DOHH2 (cell line): ENCODE data around the gene TAB3.

Experiments
- H3F3A ChIP-seq: fragments of 200-600 bp; sonication (generic), shearing (Covaris generic); 2 replicates; pipeline ENCODE4 v1.6.0; 2016; ENCODE audit warnings: antibody characterized with exemption, mild to moderate bottlenecking; ENCODE audit not compliant: control insufficient read depth, insufficient read depth
- H3K27ac ChIP-seq: fragments of 200-600 bp; sonication (generic); 2 replicates; pipeline ENCODE4 v1.5.1; 2014; ENCODE audit warnings: low read depth, mild to moderate bottlenecking, low read length, moderate library complexity
- H3K27me3 ChIP-seq: fragments of 200-600 bp; sonication (generic); 2 replicates; pipeline ENCODE4 v1.6.1; 2014; ENCODE audit warnings: mild to moderate bottlenecking, low read length, mixed read lengths; ENCODE audit not compliant: control insufficient read depth
- H3K36me3 ChIP-seq: fragments of 200-600 bp; sonication (generic); 2 replicates; pipeline ENCODE4 v1.6.1; 2014; ENCODE audit warnings: mild to moderate bottlenecking, low read length, moderate library complexity, mixed read lengths; ENCODE audit not compliant: control insufficient read depth
- H3K4me1 ChIP-seq: fragments of 200-600 bp; sonication (generic); 2 replicates; pipeline ENCODE4 v1.6.1; 2014; ENCODE audit warnings: mild to moderate bottlenecking, low read length, mixed read lengths; ENCODE audit not compliant: control insufficient read depth
- H3K4me2 ChIP-seq: fragments of 200-600 bp; sonication (generic); 2 replicates; pipeline ENCODE4 v1.6.0; 2014; ENCODE audit warnings: mild to moderate bottlenecking, low read length, moderate library complexity
- H3K4me3 ChIP-seq: fragments of 200-600 bp; sonication (generic); 2 replicates; pipeline ENCODE4 v1.5.1; 2014; ENCODE audit warnings: mild to moderate bottlenecking, low read length, mixed read lengths
- H3K79me2 ChIP-seq: fragments of 200-600 bp; sonication (generic); 2 replicates; pipeline ENCODE4 v1.6.1; 2014; ENCODE audit warnings: mild to moderate bottlenecking, low read length, mixed read lengths; ENCODE audit not compliant: control insufficient read depth
- H3K9me2 ChIP-seq: fragments of 200-600 bp; sonication (generic); replicated peaks from 2 replicates; pipeline ENCODE4 v1.6.1; 2014; ENCODE audit warnings: mild to moderate bottlenecking, low read length, mixed read lengths; ENCODE audit not compliant: control insufficient read depth
- H3K9me3 ChIP-seq: fragments of 200-600 bp; sonication (generic); 2 replicates; pipeline ENCODE4 v1.6.1; 2014; ENCODE audit warnings: antibody characterized with exemption, low read length, mixed read lengths; ENCODE audit not compliant: control insufficient read depth, insufficient read depth
- H4K20me1 ChIP-seq: fragments of 200-600 bp; sonication (generic); 2 replicates; pipeline ENCODE4 v1.6.0; 2014; ENCODE audit warnings: low read depth, mild to moderate bottlenecking, antibody characterized with exemption, low read length, moderate library complexity; ENCODE audit not compliant: control insufficient read depth, insufficient read depth
- EZH2phosphoT487 ChIP-seq: fragments of 200-600 bp; sonication (generic); IDR thresholded peaks from 2 replicates; pipeline ENCODE4 v1.6.1; 2017; ENCODE audit warnings: borderline replicate concordance, mild to moderate bottlenecking, antibody characterized with exemption, low read length, moderate library complexity, mixed read lengths
- TF ChIP-seq, protein P1 (sequence below): fragments of 200-600 bp; sonication (generic); IDR thresholded peaks from one replicate; pipeline ENCODE4 v1.5.1; 2014; ENCODE audit warnings: antibody characterized with exemption, mild to moderate bottlenecking, low read depth, low read length; ENCODE audit not compliant: poor library complexity, severe bottlenecking

The TAB3 gene

DNA sequence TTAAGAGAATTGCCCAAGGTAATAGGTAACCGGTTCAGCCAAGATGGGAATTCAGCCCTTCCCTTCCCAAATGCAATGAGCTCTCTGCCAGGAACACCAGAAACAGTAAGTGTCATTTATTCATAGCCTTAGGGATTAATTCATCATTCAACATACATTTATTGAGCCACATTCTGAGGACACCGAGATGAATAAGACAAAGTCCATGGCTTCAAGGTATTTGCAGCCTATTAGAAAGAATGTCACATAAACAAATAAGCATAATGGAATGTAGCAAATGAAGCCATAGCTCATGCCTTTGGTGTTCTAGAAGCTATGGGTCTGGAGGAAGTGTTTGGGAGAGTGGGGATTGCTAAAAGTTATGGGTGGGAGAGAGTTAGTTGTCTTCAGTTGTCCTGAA is 6.3 kb upstream of the TAB3 start:
- no peaks in the 10 kb centered on the region for H3K27me3 ChIP-seq
- no peaks in the 10 kb centered on the region for H3F3A ChIP-seq
- no peaks in the 10 kb centered on the region for H3K9me3 ChIP-seq
- H3K4me3 ChIP-seq: no peak overlapping the region
- no peaks in the 10 kb centered on the region for H3K4me1 ChIP-seq
- no peak overlapping the region for H3K27ac ChIP-seq
- H3K79me2 ChIP-seq: no peaks in the 10 kb centered on the region
- no peaks in the 10 kb centered on the region for H3K9me2 ChIP-seq
- no peaks in the 10 kb centered on the region for H3K36me3 ChIP-seq
- H3K4me2 ChIP-seq: no peak overlapping the region
- no peaks in the 10 kb centered on the region for H4K20me1 ChIP-seq
- TF ChIP-seq EZH2phosphoT487: no peak
- TF ChIP-seq, protein P1, sequence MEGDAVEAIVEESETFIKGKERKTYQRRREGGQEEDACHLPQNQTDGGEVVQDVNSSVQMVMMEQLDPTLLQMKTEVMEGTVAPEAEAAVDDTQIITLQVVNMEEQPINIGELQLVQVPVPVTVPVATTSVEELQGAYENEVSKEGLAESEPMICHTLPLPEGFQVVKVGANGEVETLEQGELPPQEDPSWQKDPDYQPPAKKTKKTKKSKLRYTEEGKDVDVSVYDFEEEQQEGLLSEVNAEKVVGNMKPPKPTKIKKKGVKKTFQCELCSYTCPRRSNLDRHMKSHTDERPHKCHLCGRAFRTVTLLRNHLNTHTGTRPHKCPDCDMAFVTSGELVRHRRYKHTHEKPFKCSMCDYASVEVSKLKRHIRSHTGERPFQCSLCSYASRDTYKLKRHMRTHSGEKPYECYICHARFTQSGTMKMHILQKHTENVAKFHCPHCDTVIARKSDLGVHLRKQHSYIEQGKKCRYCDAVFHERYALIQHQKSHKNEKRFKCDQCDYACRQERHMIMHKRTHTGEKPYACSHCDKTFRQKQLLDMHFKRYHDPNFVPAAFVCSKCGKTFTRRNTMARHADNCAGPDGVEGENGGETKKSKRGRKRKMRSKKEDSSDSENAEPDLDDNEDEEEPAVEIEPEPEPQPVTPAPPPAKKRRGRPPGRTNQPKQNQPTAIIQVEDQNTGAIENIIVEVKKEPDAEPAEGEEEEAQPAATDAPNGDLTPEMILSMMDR: no peak

- H3K9me3 ChIP-seq: no peaks in the 10 kb centered on the region
- H3K79me2 ChIP-seq: peaks cover 7% of the 10 kb centered on the region
- no peak overlapping the region for H3K4me2 ChIP-seq
- H3K4me1 ChIP-seq: no peaks in the 10 kb centered on the region
- no peak overlapping the region for H3K4me3 ChIP-seq
- H3K9me2 ChIP-seq: no peaks in the 10 kb centered on the region
- no peaks in the 10 kb centered on the region for H3K36me3 ChIP-seq
- H3K27ac ChIP-seq: no peak overlapping the region
- no peaks in the 10 kb centered on the region for H4K20me1 ChIP-seq
- TF ChIP-seq, protein P1: no peak
- no peak for TF ChIP-seq EZH2phosphoT487
- no peaks in the 10 kb centered on the region for H3K27me3 ChIP-seq
- no peaks in the 10 kb centered on the region for H3F3A ChIP-seq
These were observed 4.2 kb upstream of the TAB3 start for GRCh38 chrX:30893206-30893605.

GRCh38 chrX:30892591-30892990 is 3.5 kb upstream of the TAB3 start:
- no peaks in the 10 kb centered on the region for H3K9me2 ChIP-seq

More at GRCh38 chrX:30892591-30892990, 3.5 kb upstream of the TAB3 start:
- no peak overlapping the region for H3K4me2 ChIP-seq
- no peak for TF ChIP-seq EZH2phosphoT487
- TF ChIP-seq, protein P1: no peak
- H3K27ac ChIP-seq: no peak overlapping the region
- peaks cover 13% of the 10 kb centered on the region for H3K79me2 ChIP-seq
- no peaks in the 10 kb centered on the region for H3F3A ChIP-seq
- no peaks in the 10 kb centered on the region for H4K20me1 ChIP-seq
- no peak overlapping the region for H3K4me3 ChIP-seq
- H3K27me3 ChIP-seq: no peaks in the 10 kb centered on the region
- H3K36me3 ChIP-seq: no peaks in the 10 kb centered on the region
- H3K9me3 ChIP-seq: no peaks in the 10 kb centered on the region
- peaks cover 5% of the 10 kb centered on the region for H3K4me1 ChIP-seq
